A549 treated with AZD9567 at 1 μM for 4 hours (cell line): ENCODE results near the gene CYP21A2. TPM values are rescaled to one million over a fixed set of nuclear protein-coding genes. Genes with fewer than 3 reads are reported as not detected.

Experiments used
- total RNA-seq: library from RNA; stranded (reverse); fragments of 200-300 nt; extraction: Qiagen RNA extraction; gene quantifications from 5 replicates; pipeline ENCODE4 v1.2.3, GENCODE V29; 2022; ENCODE audit not compliant: insufficient read depth

CYP21A2 gene
- 0.05 TPM in 1 of 5 replicates, not detected in the others for total RNA-seq

GRCh38 chr6:32037598-32038524 is at the start of gene CYP21A2:
CYP21A2 (plus strand) TSS chr6:32038415; CDS start chr6:32038423, 8 bp downstream.

GRCh38 chr6:32014547-32014946 is 23.7 kb upstream of the CYP21A2 start, which contains the start of gene C4B:
C4B (plus strand) TSS chr6:32014795; CDS start chr6:32014846, 51 bp downstream.

Other genes starting within 250 kb of the CYP21A2 start
- 46.5 to 58.0 TPM (median 53.6 TPM) in 5 replicates for gene VARS1, start 242.7 kb upstream of the CYP21A2 start, total RNA-seq
- 42.7 to 60.2 TPM (median 57.9 TPM) in 5 replicates for gene LSM2, start 231.4 kb upstream of the CYP21A2 start, total RNA-seq
- gene HSPA1L, start 223.1 kb upstream of the CYP21A2 start, total RNA-seq: 0.97 to 1.8 TPM (median 1.1 TPM) in 5 replicates
- gene HSPA1A, start 222.9 kb upstream of the CYP21A2 start, total RNA-seq: 189 to 295 TPM (median 214 TPM) in 5 replicates
- 154 to 227 TPM (median 167 TPM) in 5 replicates for gene HSPA1B, start 210.7 kb upstream of the CYP21A2 start, total RNA-seq
- 27.6 to 34.9 TPM (median 30.4 TPM) in 5 replicates for gene NEU1, start 175.6 kb upstream of the CYP21A2 start, total RNA-seq
- 0.05 TPM in 1 of 5 replicates, not detected in the others for gene SLC44A4, start 159.4 kb upstream of the CYP21A2 start, total RNA-seq
- gene EHMT2, start 140.7 kb upstream of the CYP21A2 start, total RNA-seq: 25.4 to 29.9 TPM (median 28.1 TPM) in 5 replicates
- gene ZBTB12, start 136.3 kb upstream of the CYP21A2 start, total RNA-seq: 2.9 to 3.6 TPM (median 3.3 TPM) in 5 replicates
- gene C2, start 110.7 kb upstream of the CYP21A2 start, total RNA-seq: 0.16 to 0.44 TPM (median 0.20 TPM) in 4 of 5 replicates, not detected in the other
- gene CFB, start 92.3 kb upstream of the CYP21A2 start, total RNA-seq: 1.3 to 2.6 TPM (median 2.4 TPM) in 5 replicates
- gene NELFE, start 79.4 kb upstream of the CYP21A2 start, total RNA-seq: 75.8 to 81.6 TPM (median 76.7 TPM) in 5 replicates
- gene SKIC2, start 79.2 kb upstream of the CYP21A2 start, total RNA-seq: 25.9 to 29.7 TPM (median 26.7 TPM) in 5 replicates
- 11.5 to 12.7 TPM (median 11.8 TPM) in 5 replicates for gene DXO, start 66.3 kb upstream of the CYP21A2 start, total RNA-seq
- gene C4A, start 56.4 kb upstream of the CYP21A2 start, total RNA-seq: 1.0 to 2.2 TPM (median 1.3 TPM) in 4 of 5 replicates, not detected in the other
- gene C4B, start 23.6 kb upstream of the CYP21A2 start, total RNA-seq: 0.79 to 0.99 TPM (median 0.85 TPM) in 4 of 5 replicates, not detected in the other
- 0.56 to 0.68 TPM (median 0.61 TPM) in 4 of 5 replicates, not detected in the other for gene TNXB, start 70.9 kb downstream of the CYP21A2 start, total RNA-seq
- gene ATF6B, start 89.8 kb downstream of the CYP21A2 start, total RNA-seq: 27.7 to 34.3 TPM (median 33.5 TPM) in 5 replicates
- gene FKBPL, start 91.9 kb downstream of the CYP21A2 start, total RNA-seq: 6.6 to 10.5 TPM (median 7.4 TPM) in 5 replicates
- 0.44 to 0.70 TPM (median 0.59 TPM) in 4 of 5 replicates, not detected in the other for gene PRRT1, start 113.5 kb downstream of the CYP21A2 start, total RNA-seq
- 6.9 to 8.6 TPM (median 7.5 TPM) in 5 replicates for gene PPT2, start 115.7 kb downstream of the CYP21A2 start, total RNA-seq
- gene EGFL8, start 126.2 kb downstream of the CYP21A2 start, total RNA-seq: 1.8 to 3.0 TPM (median 2.1 TPM) in 4 of 5 replicates, not detected in the other
- 30.2 to 39.5 TPM (median 37.4 TPM) in 5 replicates for gene AGPAT1, start 137.7 kb downstream of the CYP21A2 start, total RNA-seq
- 31.8 to 46.9 TPM (median 46.1 TPM) in 5 replicates for gene RNF5, start 140.0 kb downstream of the CYP21A2 start, total RNA-seq
- 1.3 to 1.8 TPM (median 1.7 TPM) in 4 of 5 replicates, not detected in the other for gene AGER, start 145.8 kb downstream of the CYP21A2 start, total RNA-seq
- 11.3 to 14.9 TPM (median 14.0 TPM) in 5 replicates for gene PBX2, start 151.8 kb downstream of the CYP21A2 start, total RNA-seq
- gene GPSM3, start 154.2 kb downstream of the CYP21A2 start, total RNA-seq: 0.23 to 0.40 TPM (median 0.31 TPM) in 4 of 5 replicates, not detected in the other
- gene NOTCH4, start 185.7 kb downstream of the CYP21A2 start, total RNA-seq: 0.69 to 0.87 TPM (median 0.79 TPM) in 4 of 5 replicates, not detected in the other